SK-N-SH (cell line): ENCODE data around the gene DCAF10.

Experiments
- CTCF ChIP-seq: fragments of 200-600 bp; sonication (generic); IDR thresholded peaks from 2 replicates; pipeline ENCODE4 v1.6.1; 2017; ENCODE audit warnings: antibody characterized with exemption, mild to moderate bottlenecking, moderate library complexity
- ELF1 ChIP-seq: IDR thresholded peaks from 2 replicates; pipeline ENCODE4 v1.4.0; 2012
- EP300 ChIP-seq, 2 experiments: IDR thresholded peaks; 2 replicates each; pipeline versions ENCODE4 v1.4.0 to v1.6.1; 2012; ENCODE audit warnings: borderline replicate concordance in 1 of 2, low read depth in 1 of 2, low read length in 1 of 2
- MAX ChIP-seq: IDR thresholded peaks from 2 replicates; pipeline ENCODE4 v1.4.0; 2012; ENCODE audit warnings: low read depth
- POLR2AphosphoS5 ChIP-seq: IDR thresholded peaks from 2 replicates; pipeline ENCODE4 v1.6.1; 2012; ENCODE audit warnings: low read depth, low read length
- RFX5 ChIP-seq: IDR thresholded peaks from 2 replicates; pipeline ENCODE4 v1.6.1; 2012; ENCODE audit warnings: mild to moderate bottlenecking, improper control_type of control experiment, low read length
- SIN3A ChIP-seq: IDR thresholded peaks from 2 replicates; pipeline ENCODE4 v1.6.1; 2012; ENCODE audit warnings: low read depth, mild to moderate bottlenecking, low read length, moderate library complexity, borderline replicate concordance
- SMC3 ChIP-seq: IDR thresholded peaks from 2 replicates; pipeline ENCODE4 v1.6.1; 2012; ENCODE audit warnings: low read depth, low read length, improper control_type of control experiment
- TCF12 ChIP-seq: IDR thresholded peaks from 2 replicates; pipeline ENCODE4 v1.4.0; 2012

DNA sequence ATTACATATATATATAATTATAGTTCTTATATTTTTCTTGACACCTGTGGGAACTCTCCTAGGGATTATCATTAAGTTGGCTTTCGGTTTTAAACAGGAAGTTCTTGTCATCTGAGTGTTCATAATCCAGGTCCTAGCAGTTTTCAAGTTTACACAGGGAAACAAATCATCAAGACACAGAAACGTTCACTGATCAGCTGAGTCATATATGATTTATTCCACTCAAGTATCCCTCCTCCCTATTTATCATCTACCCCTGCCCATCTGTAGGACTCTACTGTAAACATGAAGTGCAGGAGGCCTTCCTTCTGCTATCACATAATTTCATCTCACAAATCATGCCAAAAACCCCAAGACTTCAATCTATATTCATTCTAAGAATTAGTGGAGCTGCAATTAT is 97.1 kb downstream of the DCAF10 start:
- TF ChIP-seq MAX (no peak), CTCF (no peak), POLR2AphosphoS5 (no peak), SMC3 (no peak), ELF1 (no peak), RFX5 (no peak), SIN3A (no peak), TCF12 (no peak), EP300 (IDR thresholded peaks at IDR 0.05; ENCODE audit: borderline replicate concordance in 1 of 2, low read depth in 1 of 2, low read length in 1 of 2) (no peak)
